HepG2 (cell line): ENCODE data around the gene UNC5B.

Source experiments
- CHD4 ChIP-seq: fragments of 200-600 bp; sonication (generic); IDR thresholded peaks from 2 replicates; pipeline ENCODE4 v1.7.0; 2017; ENCODE audit warnings: mild to moderate bottlenecking, low read length, borderline replicate concordance
- ZNF501 ChIP-seq: sonication (generic); formaldehyde crosslinking; IDR thresholded peaks from 2 replicates; pipeline ENCODE4 v1.5.1; 2020; ENCODE audit warnings: mild to moderate bottlenecking, moderate library complexity, missing genetic modification reagents

- TF ChIP-seq ZNF501 (CRISPR knock-in tag) = no peak
- TF ChIP-seq CHD4 = no peak
Observed at GRCh38 chr10:71336632-71337031, 124.3 kb downstream of the UNC5B start.
